ENCODE results near the gene NUDT10.
"Not testable (repeated sequence)": the region's sequence is repeated elsewhere in the genome, so short reads cannot be mapped to it uniquely, and the experiment has no call there.

NUDT10 gene

GRCh38 chrX:51332188-51332942, at the start of gene NUDT10:
Gene NUDT10 (plus strand): TSS chrX:51332822. CDS start chrX:51332966, 144 bp downstream.
- no peak for DNase-seq

- no peak for DNase-seq
Observed at GRCh38 chrX:51292421-51292820, 40.2 kb upstream of the NUDT10 start.

- DNase-seq: no peak
Observed at GRCh38 chrX:51296138-51296537, 36.5 kb upstream of the NUDT10 start.

GRCh38 chrX:51316271-51316670, 16.4 kb upstream of the NUDT10 start:
- DNase-seq: no peak

DNA sequence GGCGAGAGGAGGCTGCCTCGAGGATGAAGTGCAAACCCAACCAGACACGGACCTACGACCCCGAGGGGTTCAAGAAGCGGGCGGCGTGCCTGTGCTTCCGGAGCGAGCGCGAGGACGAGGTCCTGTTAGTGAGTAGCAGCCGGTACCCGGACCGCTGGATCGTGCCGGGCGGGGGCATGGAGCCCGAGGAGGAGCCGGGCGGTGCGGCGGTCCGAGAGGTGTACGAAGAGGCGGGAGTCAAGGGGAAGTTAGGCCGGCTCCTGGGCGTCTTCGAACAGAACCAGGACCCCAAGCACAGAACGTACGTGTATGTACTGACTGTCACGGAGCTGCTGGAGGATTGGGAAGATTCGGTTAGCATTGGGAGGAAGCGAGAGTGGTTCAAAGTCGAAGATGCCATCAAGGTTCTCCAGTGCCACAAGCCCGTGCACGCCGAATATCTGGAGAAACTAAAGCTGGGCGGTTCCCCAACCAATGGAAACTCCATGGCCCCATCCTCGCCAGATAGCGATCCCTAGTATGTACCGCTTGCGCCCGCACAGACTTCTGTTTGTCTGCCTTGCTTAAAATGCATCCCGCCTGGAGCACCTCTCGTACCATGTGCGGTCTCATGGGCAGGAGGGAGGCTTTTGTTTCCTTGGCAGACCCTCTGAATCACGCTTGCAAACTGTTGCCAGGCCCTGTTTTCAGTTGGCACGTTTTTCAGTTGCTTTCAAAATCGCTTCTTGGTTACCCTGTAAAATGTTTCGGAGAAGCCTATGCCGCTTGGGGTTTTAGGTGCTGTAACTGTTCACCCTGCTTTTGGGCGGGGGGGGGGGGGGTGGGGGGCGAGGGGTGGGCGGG, 542 bp downstream of the NUDT10 start:
- not testable (repeated sequence) for DNase-seq

GRCh38 chrX:51334276-51334675, 1.7 kb downstream of the NUDT10 start:
- DNase-seq: no peak

- DNase-seq: no peak
Observed at GRCh38 chrX:51336584-51336983, 4.0 kb downstream of the NUDT10 start.

DNA sequence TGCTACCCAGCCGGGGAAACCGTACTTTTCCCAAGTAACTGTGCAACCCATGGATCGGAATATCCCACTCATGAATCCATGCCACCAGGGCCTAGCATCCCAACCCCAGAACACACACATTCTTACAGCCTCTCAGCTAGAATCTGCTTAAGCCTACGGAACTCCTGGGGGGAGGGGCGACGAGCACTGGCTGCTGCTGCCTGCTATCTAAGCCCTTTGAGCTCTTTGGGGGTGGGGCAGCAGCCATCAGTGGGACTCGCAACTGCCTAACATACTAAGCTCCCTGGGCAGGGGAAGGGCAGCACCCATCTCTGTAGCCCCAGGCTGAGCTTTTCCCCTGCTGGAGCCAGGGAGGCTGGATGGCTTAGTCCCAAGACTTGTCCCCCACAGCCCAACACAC, 28.6 kb downstream of the NUDT10 start:
- DNase-seq: no peak

GRCh38 chrX:51376672-51377071, 44.0 kb downstream of the NUDT10 start:
- no peak for DNase-seq
